Type B pancreatic cell (in vitro differentiated cells): ENCODE measurements around the gene EBF3. TPM values are rescaled to one million over a fixed set of nuclear protein-coding genes. Genes with fewer than 3 reads are reported as not detected.

Experiments used
- DNase-seq: peaks from one replicate; pipeline ENCODE4 v3.0.0; 2021; ENCODE audit warnings: mixed read lengths; ENCODE audit not compliant: unreplicated experiment; ENCODE audit errors: extremely low spot score
- H3K27ac Mint-ChIP-seq: 2 replicates; pipeline ENCODE4 v1.8.0; 2021; ENCODE audit warnings: mild to moderate bottlenecking, mixed read lengths
- H3K27me3 Mint-ChIP-seq: 2 replicates; pipeline ENCODE4 v1.8.0; 2021; ENCODE audit warnings: mixed read lengths
- H3K36me3 Mint-ChIP-seq: 2 replicates; pipeline ENCODE4 v1.8.0; 2021; ENCODE audit warnings: mixed read lengths
- H3K4me1 Mint-ChIP-seq: one replicate; pipeline ENCODE4 v1.8.0; 2021; ENCODE audit warnings: mixed read lengths; ENCODE audit not compliant: unreplicated experiment
- H3K4me3 Mint-ChIP-seq: 2 replicates; pipeline ENCODE4 v1.8.0; 2021; ENCODE audit warnings: mild to moderate bottlenecking, mixed read lengths
- H3K9me3 Mint-ChIP-seq: 2 replicates; pipeline ENCODE4 v1.8.0; 2021; ENCODE audit warnings: mixed read lengths
- CTCF ChIP-seq: fragments of 200-600 bp; sonication (generic); conservative IDR thresholded peaks from 2 replicates; pipeline ENCODE4 v1.5.0; 2021; ENCODE audit warnings: antibody characterized with exemption, mild to moderate bottlenecking
- total RNA-seq: library from RNA; stranded (reverse); gene quantifications from 2 replicates; pipeline ENCODE4 v1.2.1, GENCODE V29; 2021; ENCODE audit warnings: low replicate concordance

The EBF3 gene
- total RNA-seq, 1 donor from 2014 or later, result 26.1 TPM

GRCh38 chr10:129816656-129817045 lies 147.4 kb downstream of the EBF3 start:
- Mint-ChIP-seq H3K27ac (no peak overlapping the region), H3K9me3 (no peaks in the 10 kb centered on the region), H3K4me1 (peaks cover 15% of the 10 kb centered on the region), H3K27me3 (peaks cover 9% of the 10 kb centered on the region), H3K36me3 (no peaks in the 10 kb centered on the region), H3K4me3 (no peak overlapping the region)
- DNase-seq, result no peak
- TF ChIP-seq CTCF, result no peak

- TF ChIP-seq CTCF, result no peak
- DNase-seq, result no peak
- Mint-ChIP-seq H3K36me3 (no peaks in the 10 kb centered on the region), H3K4me3 (no peak overlapping the region), H3K9me3 (no peaks in the 10 kb centered on the region), H3K27ac (no peak overlapping the region), H3K4me1 (peaks cover 15% of the 10 kb centered on the region), H3K27me3 (peaks cover 9% of the 10 kb centered on the region)
Observed at GRCh38 chr10:129815898-129816655, 148.0 kb downstream of the EBF3 start.

- no peak for TF ChIP-seq CTCF
- no peak overlapping the region for H3K4me3 Mint-ChIP-seq
- no peaks in the 10 kb centered on the region for H3K9me3 Mint-ChIP-seq
- peaks cover 9% of the 10 kb centered on the region for H3K27me3 Mint-ChIP-seq
- peaks cover 15% of the 10 kb centered on the region for H3K4me1 Mint-ChIP-seq
- no peak overlapping the region for H3K27ac Mint-ChIP-seq
- no peaks in the 10 kb centered on the region for H3K36me3 Mint-ChIP-seq
- DNase-seq, result no peak
Observed at GRCh38 chr10:129814681-129815646, 149.1 kb downstream of the EBF3 start.

- Mint-ChIP-seq H3K27ac (no peak overlapping the region), H3K9me3 (no peaks in the 10 kb centered on the region), H3K27me3 (peaks cover 9% of the 10 kb centered on the region), H3K36me3 (no peaks in the 10 kb centered on the region), H3K4me1 (peaks cover 15% of the 10 kb centered on the region), H3K4me3 (no peak overlapping the region)
- TF ChIP-seq CTCF, result no peak
- DNase-seq, result no peak
Observed at GRCh38 chr10:129812398-129812797, 151.7 kb downstream of the EBF3 start.

GRCh38 chr10:129811208-129811607 lies 152.9 kb downstream of the EBF3 start:
- peaks cover 15% of the 10 kb centered on the region for H3K4me1 Mint-ChIP-seq
- DNase-seq, result no peak
- H3K27ac Mint-ChIP-seq, result no peak overlapping the region
- no peaks in the 10 kb centered on the region for H3K9me3 Mint-ChIP-seq
- no peak overlapping the region for H3K4me3 Mint-ChIP-seq
- TF ChIP-seq CTCF, result no peak
- H3K36me3 Mint-ChIP-seq, result no peaks in the 10 kb centered on the region
- peaks cover 9% of the 10 kb centered on the region for H3K27me3 Mint-ChIP-seq
